Erythroblast (primary cell): ENCODE data around the gene ANP32A.

Source experiments
- GATA1 ChIP-seq: IDR thresholded peaks from 2 replicates; pipeline ENCODE4 v1.6.1; 2011; ENCODE audit warnings: low read depth, mild to moderate bottlenecking, control low read depth, low read length, moderate library complexity
- POLR2A ChIP-seq: IDR thresholded peaks from 2 replicates; pipeline ENCODE4 v1.6.1; 2011; ENCODE audit warnings: mild to moderate bottlenecking, low read length

DNA sequence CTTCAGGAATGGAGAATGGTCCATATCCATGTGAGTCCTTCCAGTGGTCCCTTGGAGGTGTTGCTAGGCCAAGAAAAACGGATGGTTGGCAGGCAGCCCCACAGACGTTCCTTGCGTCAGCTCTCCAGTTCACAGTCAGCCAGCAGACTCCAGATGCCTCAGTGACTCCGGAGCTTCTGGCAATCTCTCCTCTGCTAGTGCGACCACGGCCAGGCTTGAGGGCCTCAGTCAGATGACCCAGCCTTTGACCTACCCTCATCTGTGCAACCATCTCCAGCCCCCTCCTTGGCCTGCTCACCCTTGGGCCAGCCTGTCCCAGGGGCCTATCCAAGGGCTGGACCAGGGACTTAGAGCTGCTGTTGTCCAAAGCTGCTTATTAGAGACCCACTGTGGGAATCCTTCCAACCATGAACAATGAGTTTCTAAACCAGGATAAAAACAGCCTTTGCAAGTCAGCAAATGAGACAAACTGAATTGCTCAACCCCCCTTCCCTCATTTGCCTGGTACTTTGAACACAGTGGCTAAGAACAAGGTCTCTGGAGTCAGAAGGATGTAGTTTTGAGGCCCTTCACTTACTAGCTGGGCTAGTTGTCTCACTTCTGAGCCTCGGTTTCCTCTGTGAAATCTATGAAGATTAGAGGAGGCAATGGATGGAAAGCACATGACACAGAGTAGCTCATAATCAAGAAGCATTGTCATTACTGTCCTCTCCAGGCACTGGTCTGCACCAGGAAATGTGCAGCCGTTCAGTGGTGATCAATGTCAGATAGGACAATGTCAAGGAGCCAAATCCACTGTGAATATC lies 44.8 kb downstream of the ANP32A start:
- TF ChIP-seq POLR2A = no peak
- TF ChIP-seq GATA1 = no peak
